ENCODE data around the gene FRYL.
"Not testable (repeated sequence)": the region's sequence is repeated elsewhere in the genome, so short reads cannot be mapped to it uniquely, and the experiment has no call there.

The FRYL gene

DNA sequence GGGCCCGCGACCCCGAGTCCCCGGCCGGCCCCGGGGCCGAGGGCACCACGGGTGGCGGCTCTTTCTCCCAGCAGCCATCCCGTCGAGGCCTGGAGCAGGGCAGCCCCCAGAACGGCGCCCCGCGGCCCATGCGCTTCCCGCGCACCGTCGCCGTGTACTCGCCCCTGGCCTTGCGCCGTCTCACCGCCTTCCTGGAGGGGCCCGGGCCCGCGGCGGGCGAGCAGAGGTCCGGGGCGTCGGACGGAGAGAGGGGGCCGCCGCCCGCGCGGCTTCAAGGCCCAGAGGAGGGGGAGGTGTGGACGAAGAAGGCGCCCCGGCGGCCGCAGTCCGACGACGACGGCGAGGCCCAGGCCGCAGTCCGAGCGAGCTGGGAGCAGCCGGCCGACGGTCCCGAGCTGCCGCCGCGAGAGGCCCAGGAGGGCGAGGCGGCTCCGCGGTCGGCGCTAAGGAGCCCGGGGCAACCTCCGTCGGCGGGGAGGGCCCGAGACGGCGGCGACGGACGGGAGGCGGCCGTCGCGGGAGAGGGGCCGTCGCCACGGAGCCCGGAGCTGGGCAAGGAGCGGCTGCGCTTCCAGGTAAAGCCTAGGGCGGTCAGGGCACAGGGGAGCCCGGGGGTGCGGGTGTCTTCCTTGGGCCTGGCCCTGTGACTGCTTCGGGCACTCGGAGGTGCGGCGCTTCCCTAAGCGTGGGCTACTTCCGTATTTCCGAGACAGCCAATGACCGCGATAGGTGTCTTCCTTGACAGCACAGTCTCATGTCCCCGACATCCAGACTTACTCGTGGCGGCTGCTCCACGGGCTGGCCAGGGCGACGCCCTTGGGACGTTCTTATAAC, 289.2 kb downstream of the FRYL start:
- DNase-seq (ENCODE audit: low read depth, low spot score): no peak

DNA sequence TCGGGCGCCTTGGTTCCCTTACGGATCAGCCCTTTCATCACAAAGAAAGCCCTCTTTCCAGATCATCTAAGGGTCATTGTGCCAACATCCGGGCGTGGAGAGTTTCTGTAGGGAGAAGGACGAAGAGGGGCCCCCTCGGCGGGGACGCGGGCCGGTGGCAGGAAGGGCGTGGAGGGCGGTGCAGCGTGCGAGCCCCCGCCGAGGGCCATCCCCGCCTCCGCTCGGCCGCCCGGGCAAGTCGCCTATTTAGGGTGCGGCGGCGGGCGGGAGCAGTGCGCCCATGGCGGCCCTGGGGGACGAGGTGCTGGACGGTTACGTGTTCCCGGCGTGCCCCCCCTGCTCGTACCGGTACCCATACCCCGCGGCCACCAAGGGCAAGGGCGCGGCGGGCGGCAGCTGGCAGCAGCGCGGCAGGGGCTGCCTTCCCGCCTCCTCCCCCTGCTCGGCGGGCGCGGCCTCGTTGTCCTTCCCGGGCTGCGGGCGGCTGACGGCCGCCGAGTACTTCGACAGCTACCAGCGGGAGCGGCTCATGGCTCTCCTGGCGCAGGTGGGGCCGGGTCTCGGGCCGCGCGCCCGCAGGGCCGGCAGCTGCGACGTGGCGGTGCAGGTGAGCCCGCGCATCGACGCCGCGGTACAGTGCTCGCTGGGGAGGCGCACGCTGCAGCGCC, 289.9 kb downstream of the FRYL start, which contains the start of gene ZAR1:
Gene ZAR1 (plus strand): TSS at position 241 of the 668 bp plus-strand sequence. CDS start 40 bp downstream, at position 281.
- DNase-seq (ENCODE audit: low read depth, low spot score): no peak

DNA sequence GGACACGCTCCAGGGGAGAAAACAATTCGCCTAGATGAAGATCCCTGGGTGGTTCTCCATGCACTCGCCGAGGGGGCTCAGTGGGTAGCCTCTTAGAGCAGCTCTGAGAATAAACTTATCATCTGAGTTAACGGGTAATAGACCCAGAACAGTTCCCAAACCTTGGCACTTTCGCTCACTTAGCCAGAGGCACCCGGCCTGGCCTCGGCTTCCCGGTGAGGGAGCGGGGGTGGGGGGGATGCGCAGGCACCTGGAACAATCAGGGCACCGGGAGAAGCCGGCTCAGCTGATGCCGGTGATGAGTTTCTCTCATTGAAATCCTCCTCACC, 290.4 kb downstream of the FRYL start:
- DNase-seq (ENCODE audit: low read depth, low spot score): no peak

DNA sequence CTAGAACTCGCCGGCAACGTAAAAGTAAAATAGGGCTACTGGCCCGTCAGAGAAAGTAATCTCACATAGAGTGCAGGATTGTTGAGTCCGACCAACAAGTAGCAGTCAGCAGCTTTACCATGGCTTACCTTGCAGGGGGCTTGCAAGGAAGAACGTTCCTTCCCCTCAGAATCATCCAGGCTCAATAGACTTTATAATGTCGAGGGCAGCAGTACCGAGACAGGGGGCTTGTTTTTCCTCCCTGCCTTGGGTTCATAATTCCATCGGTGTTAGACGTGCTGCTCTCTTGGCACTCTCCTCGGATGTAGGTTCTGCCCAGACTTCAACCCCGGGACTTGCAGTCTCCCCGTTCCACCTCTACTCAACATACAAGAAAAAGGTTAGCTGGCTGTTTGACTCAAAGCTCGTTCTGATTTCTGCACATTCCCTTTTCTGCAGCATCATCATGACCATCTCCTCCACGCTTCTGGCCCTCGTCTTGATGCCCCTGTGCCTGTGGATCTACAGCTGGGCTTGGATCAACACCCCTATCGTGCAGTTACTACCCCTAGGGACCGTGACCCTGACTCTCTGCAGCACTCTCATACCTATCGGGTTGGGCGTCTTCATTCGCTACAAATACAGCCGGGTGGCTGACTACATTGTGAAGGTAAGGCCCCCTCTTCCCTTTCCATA, 295.4 kb downstream of the FRYL start:
- no peak for DNase-seq (ENCODE audit: low read depth, low spot score)

GRCh38 chr4:48483777-48484493, 296.1 kb downstream of the FRYL start:
- DNase-seq (ENCODE audit: low read depth, low spot score): no peak

DNA sequence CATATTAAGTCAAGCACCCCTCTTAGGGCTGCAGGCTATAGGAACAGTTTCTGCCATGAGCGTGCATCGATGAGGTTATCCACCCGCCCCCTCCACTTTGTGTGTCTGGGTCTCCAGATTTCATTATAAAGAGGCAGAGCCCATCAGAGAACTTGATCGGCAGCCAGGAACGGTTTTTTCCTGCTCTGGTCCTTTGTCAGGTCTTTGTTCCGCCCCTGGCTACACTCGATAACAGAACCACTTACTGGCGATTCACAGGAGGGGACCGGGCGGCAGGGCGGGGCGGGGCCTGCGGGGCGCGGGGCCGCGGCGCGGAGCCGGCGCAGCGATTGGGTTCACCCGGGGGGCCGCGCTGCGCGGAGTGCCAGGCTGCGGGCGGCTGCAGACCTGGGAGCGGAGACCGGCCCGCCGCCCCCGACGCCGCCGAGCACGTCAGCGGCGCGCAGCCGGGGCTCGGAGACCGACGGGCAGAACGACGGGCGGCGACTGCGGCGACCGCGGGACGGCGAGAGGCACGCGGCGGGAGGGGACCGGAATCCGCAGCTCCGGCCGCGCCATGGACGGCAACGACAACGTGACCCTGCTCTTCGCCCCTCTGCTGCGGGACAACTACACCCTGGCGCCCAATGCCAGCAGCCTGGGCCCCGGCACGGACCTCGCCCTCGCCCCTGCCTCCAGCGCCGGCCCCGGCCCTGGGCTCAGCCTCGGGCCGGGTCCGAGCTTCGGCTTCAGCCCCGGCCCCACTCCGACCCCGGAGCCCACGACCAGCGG, 296.9 kb downstream of the FRYL start, which contains the start of gene SLC10A4:
Gene SLC10A4 (plus strand): TSS at position 338 of the 771 bp plus-strand sequence. CDS start 219 bp downstream, at position 557.
- DNase-seq (ENCODE audit: low read depth, low spot score): no peak

GRCh38 chr4:48481581-48481980, 298.5 kb downstream of the FRYL start:
- DNase-seq (ENCODE audit: low read depth, low spot score): no peak

GRCh38 chr4:48478273-48478672, 301.8 kb downstream of the FRYL start:
- DNase-seq (ENCODE audit: low read depth, low spot score): no peak

DNA sequence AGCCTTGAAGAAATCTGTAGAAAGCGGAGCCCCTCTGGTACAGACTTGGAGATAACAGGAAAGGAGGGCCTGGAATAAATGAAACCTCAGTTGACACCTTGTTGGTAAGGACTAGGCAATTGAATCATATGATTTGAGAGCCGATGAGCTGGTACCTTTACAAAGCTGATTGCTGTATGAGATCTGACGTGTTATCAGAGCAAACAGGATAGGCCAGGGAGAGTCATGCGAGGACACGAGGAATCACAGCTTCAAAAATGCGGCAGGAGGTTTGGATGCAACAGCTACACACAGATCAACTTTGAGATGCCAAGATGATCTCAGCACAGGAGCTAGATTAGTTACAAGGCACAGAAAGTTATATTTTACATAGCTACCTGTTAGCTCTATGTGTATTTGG, 304.3 kb downstream of the FRYL start:
- no peak for DNase-seq (ENCODE audit: low read depth, low spot score)

GRCh38 chr4:48472794-48473193, 307.3 kb downstream of the FRYL start:
- DNase-seq (ENCODE audit: low read depth, low spot score): no peak

GRCh38 chr4:48470570-48470969, 309.5 kb downstream of the FRYL start:
- no peak for DNase-seq (ENCODE audit: low read depth, low spot score)

DNA sequence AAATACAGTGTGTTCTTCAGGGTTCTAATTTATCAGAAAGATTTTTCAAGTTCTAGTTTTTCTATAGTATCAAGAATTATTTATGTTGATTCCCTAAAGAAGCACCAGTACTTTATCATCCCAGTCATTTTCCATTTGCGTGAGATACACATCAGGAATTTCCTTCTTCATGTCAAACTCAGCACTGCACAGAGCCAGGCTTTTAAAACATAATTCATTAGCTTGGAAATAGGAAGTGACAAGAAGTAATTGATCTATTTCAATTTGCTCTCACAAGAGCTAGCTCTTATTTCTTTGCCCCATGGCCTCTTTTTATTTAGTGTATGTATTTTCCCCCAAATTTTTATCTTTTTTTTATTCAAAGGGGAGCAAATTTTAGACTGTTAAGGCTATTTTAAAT, 309.9 kb downstream of the FRYL start:
- DNase-seq (ENCODE audit: low read depth, low spot score): no peak

GRCh38 chr4:48467891-48468290, 312.2 kb downstream of the FRYL start:
- DNase-seq (ENCODE audit: low read depth, low spot score): no peak

- no peak for DNase-seq (ENCODE audit: low read depth, low spot score)
These were observed 312.6 kb downstream of the FRYL start for GRCh38 chr4:48467442-48467841.

DNA sequence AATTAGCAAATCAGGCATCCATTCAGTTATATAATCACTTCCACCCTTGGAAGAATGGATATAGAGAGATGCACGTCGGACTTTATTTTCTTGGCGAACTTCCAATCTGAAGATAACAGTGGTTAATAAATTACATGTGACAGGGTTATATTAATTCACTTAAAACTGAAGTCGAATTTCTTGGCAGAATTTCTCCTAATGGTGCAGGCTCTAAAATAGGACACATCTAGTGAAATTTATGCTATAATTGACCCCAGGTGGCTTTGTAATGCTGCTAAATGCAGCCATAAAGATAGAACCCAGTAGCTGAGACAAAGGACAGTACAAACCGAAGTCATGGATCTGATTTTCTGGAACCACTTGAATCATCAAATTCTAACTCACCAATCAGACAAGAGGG, 317.7 kb downstream of the FRYL start:
- no peak for DNase-seq (ENCODE audit: low read depth, low spot score)

- DNase-seq (ENCODE audit: low read depth, low spot score): no peak
These were observed 319.1 kb downstream of the FRYL start for GRCh38 chr4:48461000-48461399.

- no peak for DNase-seq (ENCODE audit: low read depth, low spot score)
These were observed 325.5 kb downstream of the FRYL start for GRCh38 chr4:48454591-48454990.

DNA sequence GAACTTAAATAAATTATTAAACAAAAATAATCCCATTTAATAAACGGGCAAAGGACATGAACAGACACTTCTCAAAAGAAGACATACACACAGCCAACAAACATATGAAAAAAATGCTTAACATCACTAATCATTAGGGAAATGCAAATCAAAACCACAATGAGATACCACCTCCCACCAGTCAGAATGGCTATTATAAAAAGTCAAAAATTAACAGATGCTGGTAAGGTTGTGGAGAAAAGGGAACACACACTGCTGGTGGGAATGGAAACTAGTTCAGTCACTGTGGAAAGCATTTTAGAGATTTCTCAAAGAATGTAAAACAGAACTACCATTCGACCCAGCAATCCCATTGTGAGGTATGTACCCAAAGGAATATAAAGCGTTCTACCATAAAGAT, 328.4 kb downstream of the FRYL start:
- DNase-seq (ENCODE audit: low read depth, low spot score): not testable (repeated sequence)

- DNase-seq (ENCODE audit: low read depth, low spot score): no peak
These were observed 329.3 kb downstream of the FRYL start for GRCh38 chr4:48450740-48451139.

- no peak for DNase-seq (ENCODE audit: low read depth, low spot score)
These were observed 330.9 kb downstream of the FRYL start for GRCh38 chr4:48449151-48449550.

Data from activated CD4-positive, CD25-positive, alpha-beta regulatory T cell treated with anti-CD3 and anti-CD28 coated beads, Interleukin-2, amount 50 U/mL, for 16 hours (primary cell).